SH-SY5Y (cell line): ENCODE results near the gene SLC12A3.

ENCODE experiments used
- GATA2 ChIP-seq: IDR thresholded peaks from 2 replicates; pipeline ENCODE4 v1.6.1; 2011; ENCODE audit warnings: mild to moderate bottlenecking, low read depth, low read length
- GATA3 ChIP-seq: IDR thresholded peaks from 2 replicates; pipeline ENCODE4 v1.6.1; 2011; ENCODE audit warnings: low read depth, mild to moderate bottlenecking, low read length, moderate library complexity

DNA sequence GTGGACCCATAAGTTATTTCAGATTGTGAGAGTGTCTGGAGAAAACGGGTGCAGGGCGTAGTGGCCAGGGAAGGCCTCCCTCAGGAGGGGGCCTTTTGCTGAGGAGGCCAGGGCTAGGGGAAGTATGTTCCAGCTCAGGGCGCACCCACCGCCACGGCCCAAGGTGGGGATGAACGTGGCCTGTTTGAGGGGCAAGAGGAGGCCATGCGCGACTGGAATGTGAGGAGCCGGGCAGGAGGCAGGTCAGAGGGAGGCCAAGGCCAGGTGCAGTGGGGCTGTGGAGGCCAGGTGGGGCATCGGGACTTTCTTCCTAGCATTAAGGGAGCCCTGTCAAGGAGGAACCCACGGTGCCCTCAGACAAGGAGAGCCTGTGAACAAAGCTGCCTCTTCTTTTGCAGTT is 26.7 kb downstream of the SLC12A3 start:
- TF ChIP-seq GATA2 = no peak
- TF ChIP-seq GATA3 = no peak
